Ovary (tissue), 3 donors: ENCODE measurements around the gene CHRM4.

Experiments
- EP300 ChIP-seq: sonication (generic); formaldehyde crosslinking; IDR thresholded peaks from one replicate; pipeline ENCODE4 v1.6.1; 2017; ENCODE audit warnings: antibody characterized with exemption
- TF ChIP-seq, protein P1 (sequence below), 3 donors: fragments of 450-650 bp in 2 of 3; fragments of 200-600 bp in 1 of 3; IDR thresholded peaks; one replicate each; pipeline versions ENCODE4 v1.5.1 to v1.8.0; 2016 to 2022; ENCODE audit warnings: antibody characterized with exemption in 3 of 3, mild to moderate bottlenecking in 1 of 3
- donor health status: DM: no; HTN: no; CAD: no.

DNA sequence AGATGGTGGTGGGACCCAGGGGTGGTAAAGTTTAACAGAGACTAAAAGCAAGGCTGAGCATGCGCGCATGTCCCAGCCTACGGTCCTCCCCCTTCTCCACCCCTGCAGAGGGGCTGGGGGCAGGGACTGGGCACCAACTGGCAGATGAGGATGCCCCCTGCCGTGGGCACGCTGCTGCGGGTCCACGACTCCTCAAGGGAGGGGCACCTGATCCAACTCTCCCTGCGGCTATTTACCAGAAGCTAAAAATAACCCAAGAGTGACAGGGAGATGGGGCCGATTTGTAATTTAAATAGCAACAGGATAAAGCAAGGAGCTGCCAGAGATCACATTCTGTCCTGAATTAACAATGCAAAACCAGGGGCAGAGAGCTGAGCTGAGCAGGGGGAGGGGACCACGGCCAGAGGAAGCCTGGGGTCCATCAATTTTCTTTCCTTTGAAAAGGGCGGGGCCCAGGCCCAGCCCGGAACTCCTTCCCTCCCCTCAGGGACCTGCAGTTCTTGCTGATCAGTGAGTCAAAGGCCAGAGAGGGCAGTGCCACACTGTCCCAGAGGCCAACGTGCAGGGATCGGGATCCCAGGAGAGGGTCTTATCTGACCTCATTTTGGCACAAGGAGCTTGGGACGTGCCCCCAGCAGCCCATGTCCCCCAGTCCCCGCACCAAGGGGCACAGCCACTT is 52.4 kb downstream of the CHRM4 start:
- TF ChIP-seq, protein P1, sequence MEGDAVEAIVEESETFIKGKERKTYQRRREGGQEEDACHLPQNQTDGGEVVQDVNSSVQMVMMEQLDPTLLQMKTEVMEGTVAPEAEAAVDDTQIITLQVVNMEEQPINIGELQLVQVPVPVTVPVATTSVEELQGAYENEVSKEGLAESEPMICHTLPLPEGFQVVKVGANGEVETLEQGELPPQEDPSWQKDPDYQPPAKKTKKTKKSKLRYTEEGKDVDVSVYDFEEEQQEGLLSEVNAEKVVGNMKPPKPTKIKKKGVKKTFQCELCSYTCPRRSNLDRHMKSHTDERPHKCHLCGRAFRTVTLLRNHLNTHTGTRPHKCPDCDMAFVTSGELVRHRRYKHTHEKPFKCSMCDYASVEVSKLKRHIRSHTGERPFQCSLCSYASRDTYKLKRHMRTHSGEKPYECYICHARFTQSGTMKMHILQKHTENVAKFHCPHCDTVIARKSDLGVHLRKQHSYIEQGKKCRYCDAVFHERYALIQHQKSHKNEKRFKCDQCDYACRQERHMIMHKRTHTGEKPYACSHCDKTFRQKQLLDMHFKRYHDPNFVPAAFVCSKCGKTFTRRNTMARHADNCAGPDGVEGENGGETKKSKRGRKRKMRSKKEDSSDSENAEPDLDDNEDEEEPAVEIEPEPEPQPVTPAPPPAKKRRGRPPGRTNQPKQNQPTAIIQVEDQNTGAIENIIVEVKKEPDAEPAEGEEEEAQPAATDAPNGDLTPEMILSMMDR (IDR thresholded peaks at IDR 0.05), result no peak
- TF ChIP-seq EP300, result no peak
